ENCODE results near the gene KRTAP19-3.

GRCh38 chr21:30463713-30464112 is 28.1 kb downstream of the KRTAP19-3 start:
- TF ChIP-seq EZH2 (IDR thresholded peaks at IDR 0.05; ENCODE audit: insufficient read depth, poor library complexity, severe bottlenecking) (no peak), EZH2phosphoT487 (IDR thresholded peaks at IDR 0.05; ENCODE audit: insufficient read depth, low read depth) (no peak)

Data from GM23248 (cell line).